Right atrium auricular region (tissue), 2 donors: ENCODE measurements around the gene MXRA8. TPM values are rescaled to one million over a fixed set of nuclear protein-coding genes. Genes with fewer than 3 reads are reported as not detected.
"Not testable (repeated sequence)": the region's sequence is repeated elsewhere in the genome, so short reads cannot be mapped to it uniquely, and the experiment has no call there.

Source experiments
- DNase-seq: peaks from one replicate; pipeline ENCODE4 v3.0.0-alpha.2; 2019; ENCODE audit warnings: low spot score
- H3K27ac ChIP-seq, 2 donors: fragments of 200-600 bp; sonication (generic); 1 replicate in 1 of 2; 2 replicates in 1 of 2; pipeline ENCODE4 v1.5.1; 2016 to 2019
- H3K27me3 ChIP-seq, 2 donors: fragments of 200-600 bp; sonication (generic); one replicate each; pipeline versions ENCODE4 v1.5.1 to v1.6.0; 2017 to 2019
- H3K36me3 ChIP-seq: fragments of 200-600 bp; sonication (generic); one replicate; pipeline ENCODE4 v1.5.1; 2016
- H3K4me1 ChIP-seq, 2 donors: fragments of 200-600 bp; sonication (generic); one replicate each; pipeline versions ENCODE4 v1.5.1 to v1.6.0; 2017 to 2019
- H3K4me3 ChIP-seq, 2 donors: fragments of 200-600 bp; sonication (generic); 1 replicate in 1 of 2; 2 replicates in 1 of 2; pipeline ENCODE4 v1.5.1; 2017 to 2019; ENCODE audit warnings: mild to moderate bottlenecking in 1 of 2, moderate library complexity in 1 of 2
- H3K9me3 ChIP-seq, 2 donors: fragments of 200-600 bp; sonication (generic); one replicate each; pipeline ENCODE4 v1.5.1; 2019
- CTCF ChIP-seq, 2 donors: fragments of 200-600 bp; sonication (generic); IDR thresholded peaks; one replicate each; pipeline ENCODE4 v1.5.1; 2019; ENCODE audit warnings: antibody characterized with exemption in 2 of 2
- total RNA-seq, 2 donors: library from RNA; depleted of rRNA; stranded (reverse); fragments of >200 nt; gene quantifications; one replicate each; pipeline ENCODE4 v1.1.0, GENCODE V29; 2016

Gene MXRA8
- total RNA-seq, 2 donors from 2014 or later, result 53.4 to 58.6 TPM

DNA sequence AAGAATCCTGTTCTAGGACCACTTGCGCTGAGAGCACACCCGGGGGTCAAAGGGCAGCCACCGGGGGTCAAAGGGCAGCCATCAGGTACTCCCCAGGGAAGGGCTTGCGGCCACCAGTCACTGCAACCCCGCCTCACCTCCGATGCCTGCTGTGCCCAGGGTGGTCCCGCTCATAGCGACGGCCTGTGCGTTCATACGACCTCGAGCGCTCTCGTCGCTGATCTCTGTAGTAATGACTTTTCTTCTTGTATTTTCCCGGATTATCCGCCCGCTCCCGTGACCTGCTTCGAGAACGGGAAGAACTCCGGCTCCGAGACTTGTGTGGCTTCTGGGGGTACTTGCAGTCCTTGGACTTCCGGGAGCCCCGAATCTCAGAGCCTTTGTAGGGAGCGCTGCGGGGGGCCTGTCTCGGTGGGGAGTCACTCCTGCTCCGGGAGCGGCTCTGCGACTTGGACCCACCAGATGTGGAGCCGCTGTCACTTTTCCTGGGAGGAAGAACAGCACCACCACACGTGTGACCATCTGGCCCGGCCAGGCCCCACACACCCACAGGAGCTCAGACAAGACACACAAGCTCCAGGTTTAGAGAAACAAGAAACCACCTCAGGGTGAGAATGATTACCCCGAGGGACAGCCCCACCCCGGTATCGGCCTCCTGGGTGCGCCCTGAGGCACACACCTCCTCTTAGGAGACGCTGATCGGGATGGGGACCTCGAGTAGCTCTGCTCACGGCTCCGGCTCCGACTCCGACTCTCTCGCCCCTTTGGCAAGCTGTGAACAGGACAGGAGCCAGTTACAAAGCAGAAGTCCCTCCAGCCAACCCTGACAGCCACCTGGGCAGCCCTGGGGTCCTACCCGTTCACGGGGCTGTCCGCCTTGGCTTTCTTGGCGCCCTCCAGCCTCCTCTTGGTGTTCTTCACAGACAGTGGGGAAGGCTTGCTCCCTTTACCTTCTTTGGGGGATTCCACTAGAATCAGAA lies 29.0 kb upstream of the MXRA8 start:
- peaks cover 0 to 6% of the 10 kb centered on the region in 2 donors for H3K4me1 ChIP-seq
- no peak overlapping the region for H3K4me3 ChIP-seq
- no peak for TF ChIP-seq CTCF (IDR thresholded peaks at IDR 0.05)
- peaks cover 71% of the 10 kb centered on the region for H3K36me3 ChIP-seq
- no peak overlapping the region for H3K27ac ChIP-seq
- DNase-seq, result no peak
- H3K9me3 ChIP-seq, result no peaks in the 10 kb centered on the region
- no peaks in the 10 kb centered on the region for H3K27me3 ChIP-seq

GRCh38 chr1:1385931-1386330 lies 27.6 kb upstream of the MXRA8 start:
- H3K27me3 ChIP-seq, result no peaks in the 10 kb centered on the region
- H3K36me3 ChIP-seq, result peaks cover 57% of the 10 kb centered on the region
- no peaks in the 10 kb centered on the region for H3K9me3 ChIP-seq
- no peak overlapping the region for H3K4me3 ChIP-seq
- TF ChIP-seq CTCF (IDR thresholded peaks at IDR 0.05), result no peak
- DNase-seq, result no peak
- H3K27ac ChIP-seq, result no peak overlapping the region
- peaks cover 0 to 1% of the 10 kb centered on the region in 2 donors for H3K4me1 ChIP-seq

- DNase-seq, H3K27me3 ChIP-seq, H3K4me1 ChIP-seq, H3K9me3 ChIP-seq, H3K27ac ChIP-seq, H3K4me3 ChIP-seq: not testable (repeated sequence)
- H3K36me3 ChIP-seq, result peaks cover 51% of the 10 kb centered on the region
Observed at GRCh38 chr1:1385339-1385738, 27.0 kb upstream of the MXRA8 start.

DNA sequence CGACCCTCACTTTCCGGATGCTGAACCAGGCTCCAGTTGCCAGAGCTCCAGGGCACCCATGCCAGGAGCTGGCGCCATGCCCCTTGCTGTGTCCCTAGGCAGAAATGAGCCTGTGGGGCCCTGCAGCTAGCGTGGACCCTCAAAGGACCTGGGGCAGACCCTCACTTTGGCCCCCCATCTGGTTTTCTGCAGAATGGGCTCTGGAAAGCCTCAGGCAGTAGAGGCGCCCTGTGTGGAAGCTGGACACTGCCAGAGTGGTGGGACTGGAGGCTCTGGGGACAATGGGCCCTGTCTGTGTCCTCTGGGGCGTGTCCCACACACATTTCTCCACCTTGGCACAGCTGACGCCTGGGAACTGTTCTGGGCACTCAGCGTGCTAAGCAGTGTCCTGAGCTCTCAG lies 22.9 kb upstream of the MXRA8 start:
- no peak overlapping the region for H3K4me3 ChIP-seq
- no peak for TF ChIP-seq CTCF (IDR thresholded peaks at IDR 0.05)
- no peak overlapping the region for H3K27ac ChIP-seq
- H3K4me1 ChIP-seq, result peaks cover 0 to under 1% of the 10 kb centered on the region in 2 donors
- H3K36me3 ChIP-seq, result peaks cover 10% of the 10 kb centered on the region
- no peaks in the 10 kb centered on the region for H3K27me3 ChIP-seq
- no peaks in the 10 kb centered on the region for H3K9me3 ChIP-seq
- no peak for DNase-seq

GRCh38 chr1:1380860-1381259 lies 22.5 kb upstream of the MXRA8 start:
- H3K27ac ChIP-seq, result no peak overlapping the region
- no peaks in the 10 kb centered on the region for H3K27me3 ChIP-seq
- H3K4me3 ChIP-seq, result no peak overlapping the region
- H3K4me1 ChIP-seq, result peaks cover 0 to 5% of the 10 kb centered on the region in 2 donors
- no peaks in the 10 kb centered on the region for H3K9me3 ChIP-seq
- H3K36me3 ChIP-seq, result peaks cover 6% of the 10 kb centered on the region
- no peak for TF ChIP-seq CTCF (IDR thresholded peaks at IDR 0.05)
- DNase-seq, result no peak

DNA sequence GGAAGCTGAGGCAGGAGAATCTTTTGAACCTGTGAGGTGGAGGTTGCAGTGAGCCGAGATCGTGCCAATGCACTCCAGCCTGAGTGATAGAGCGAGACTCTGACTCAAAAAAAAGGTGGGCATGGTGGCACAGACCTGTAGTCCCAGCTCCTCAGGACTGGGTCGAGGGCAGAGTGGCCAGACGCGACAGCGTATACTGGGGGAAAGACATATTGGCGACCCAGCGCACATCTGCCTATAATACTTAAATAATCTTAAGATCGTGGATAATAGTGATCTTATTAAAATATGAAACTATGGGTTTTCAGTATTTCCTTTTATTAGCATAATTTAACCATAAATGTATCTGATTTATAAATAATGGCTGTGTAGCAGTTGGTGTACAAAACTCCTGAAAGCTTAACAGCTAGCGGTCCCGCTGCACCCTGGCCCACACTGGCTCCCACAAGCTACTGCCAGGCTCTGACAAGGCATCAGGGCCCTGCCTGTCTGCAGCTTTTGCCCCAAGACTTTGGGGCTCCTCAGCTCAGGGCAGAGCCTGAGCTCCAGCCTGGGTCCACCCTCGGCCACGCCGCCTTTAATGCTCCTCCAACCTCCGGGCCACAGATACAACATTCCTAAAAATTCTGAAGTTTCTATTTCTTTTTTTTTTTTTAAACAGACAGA lies 19.3 kb upstream of the MXRA8 start:
- no peak for DNase-seq
- H3K9me3 ChIP-seq, result no peaks in the 10 kb centered on the region
- no peaks in the 10 kb centered on the region for H3K27me3 ChIP-seq
- no peak overlapping the region for H3K27ac ChIP-seq
- no peak overlapping the region for H3K4me3 ChIP-seq
- H3K36me3 ChIP-seq, result peaks cover 9% of the 10 kb centered on the region
- H3K4me1 ChIP-seq, result peaks cover 0 to 26% of the 10 kb centered on the region in 2 donors
- TF ChIP-seq CTCF (IDR thresholded peaks at IDR 0.05), result no peak
